Measurements from ENCODE around the gene CKM.

- no peak for TF ChIP-seq CTCF (conservative IDR thresholded peaks at IDR 0.05)
- no peak for TF ChIP-seq ZFX (IDR thresholded peaks at IDR 0.05)
These were observed 47.2 kb downstream of the CKM start for GRCh38 chr19:45275370-45275971.

Measured in C4-2B (cell line).